ENCODE data around the gene ANAPC2. TPM values are rescaled to one million over a fixed set of nuclear protein-coding genes. Genes with fewer than 3 reads are reported as not detected.

ANAPC2 gene
- total RNA-seq, 1 donor: 32.9 TPM

GRCh38 chr9:137233143-137233980, 45.0 kb upstream of the ANAPC2 start:
- no peak overlapping the region for H2AFZ ChIP-seq (ENCODE audit: low read length)
- DNase-seq (ENCODE audit: insufficient read length, low spot score, missing footprints): no peak
- H3K27ac ChIP-seq (ENCODE audit: low read depth, low read length): no peak overlapping the region
- no peak overlapping the region for H3K4me2 ChIP-seq (ENCODE audit: insufficient read depth, low read length)
- H3K36me3 ChIP-seq (ENCODE audit: insufficient read depth, low read length): no peaks in the 10 kb centered on the region
- peaks cover 12% of the 10 kb centered on the region for H3K79me2 ChIP-seq (ENCODE audit: insufficient read depth, low read length)
- peaks cover 3% of the 10 kb centered on the region for H3K4me1 ChIP-seq (ENCODE audit: insufficient read depth, low read length)
- peaks cover 10% of the 10 kb centered on the region for H4K20me1 ChIP-seq (ENCODE audit: insufficient read depth, low read length)
- H3K4me3 ChIP-seq (ENCODE audit: insufficient read depth, low read length): no peak overlapping the region
- no peaks in the 10 kb centered on the region for H3K27me3 ChIP-seq (ENCODE audit: insufficient read depth, low read length)
- H3K9me3 ChIP-seq (ENCODE audit: low read depth, low read length): no peaks in the 10 kb centered on the region
- TF ChIP-seq CTCF (IDR thresholded peaks at IDR 0.05; ENCODE audit: extremely low read depth, low read depth, low read length): no peak

GRCh38 chr9:137232510-137232909, 44.1 kb upstream of the ANAPC2 start:
- Histone ChIP-seq H3K9me3 (ENCODE audit: low read depth, low read length) (no peaks in the 10 kb centered on the region), H3K4me2 (ENCODE audit: insufficient read depth, low read length) (no peak overlapping the region), H3K27me3 (ENCODE audit: insufficient read depth, low read length) (no peaks in the 10 kb centered on the region), H4K20me1 (ENCODE audit: insufficient read depth, low read length) (peaks cover 10% of the 10 kb centered on the region), H2AFZ (ENCODE audit: low read length) (no peak overlapping the region), H3K27ac (ENCODE audit: low read depth, low read length) (no peak overlapping the region), H3K79me2 (ENCODE audit: insufficient read depth, low read length) (peaks cover 4% of the 10 kb centered on the region), H3K4me3 (ENCODE audit: insufficient read depth, low read length) (no peak overlapping the region), H3K4me1 (ENCODE audit: insufficient read depth, low read length) (peaks cover 3% of the 10 kb centered on the region), H3K36me3 (ENCODE audit: insufficient read depth, low read length) (no peaks in the 10 kb centered on the region)
- TF ChIP-seq CTCF (IDR thresholded peaks at IDR 0.05; ENCODE audit: extremely low read depth, low read depth, low read length): no peak
- no peak for DNase-seq (ENCODE audit: insufficient read length, low spot score, missing footprints)

- Histone ChIP-seq H3K27me3 (ENCODE audit: insufficient read depth, low read length) (no peaks in the 10 kb centered on the region), H3K4me3 (ENCODE audit: insufficient read depth, low read length) (no peak overlapping the region)
- no peak for TF ChIP-seq CTCF (IDR thresholded peaks at IDR 0.05; ENCODE audit: extremely low read depth, low read depth, low read length)
Observed at GRCh38 chr9:137232101-137232500, 43.7 kb upstream of the ANAPC2 start.

GRCh38 chr9:137231372-137232039, 43.1 kb upstream of the ANAPC2 start:
- DNase-seq (ENCODE audit: insufficient read length, low spot score, missing footprints): no peak
- no peak for TF ChIP-seq CTCF (IDR thresholded peaks at IDR 0.05; ENCODE audit: extremely low read depth, low read depth, low read length)

More at GRCh38 chr9:137232101-137232500, 43.7 kb upstream of the ANAPC2 start:
- Histone ChIP-seq H3K79me2 (ENCODE audit: insufficient read depth, low read length) (peaks cover under 1% of the 10 kb centered on the region), H3K27ac (ENCODE audit: low read depth, low read length) (no peak overlapping the region), H3K4me1 (ENCODE audit: insufficient read depth, low read length) (peaks cover 3% of the 10 kb centered on the region), H3K9me3 (ENCODE audit: low read depth, low read length) (no peaks in the 10 kb centered on the region), H3K4me2 (ENCODE audit: insufficient read depth, low read length) (no peak overlapping the region), H2AFZ (ENCODE audit: low read length) (no peak overlapping the region), H3K36me3 (ENCODE audit: insufficient read depth, low read length) (no peaks in the 10 kb centered on the region), H4K20me1 (ENCODE audit: insufficient read depth, low read length) (peaks cover 9% of the 10 kb centered on the region)
- no peak for DNase-seq (ENCODE audit: insufficient read length, low spot score, missing footprints)

More at GRCh38 chr9:137231372-137232039, 43.1 kb upstream of the ANAPC2 start:
- H3K36me3 ChIP-seq (ENCODE audit: insufficient read depth, low read length): no peaks in the 10 kb centered on the region
- H2AFZ ChIP-seq (ENCODE audit: low read length): no peak overlapping the region
- H4K20me1 ChIP-seq (ENCODE audit: insufficient read depth, low read length): peaks cover 6% of the 10 kb centered on the region
- no peaks in the 10 kb centered on the region for H3K79me2 ChIP-seq (ENCODE audit: insufficient read depth, low read length)
- H3K4me2 ChIP-seq (ENCODE audit: insufficient read depth, low read length): no peak overlapping the region
- H3K4me1 ChIP-seq (ENCODE audit: insufficient read depth, low read length): peaks cover under 1% of the 10 kb centered on the region
- H3K9me3 ChIP-seq (ENCODE audit: low read depth, low read length): no peaks in the 10 kb centered on the region
- H3K4me3 ChIP-seq (ENCODE audit: insufficient read depth, low read length): no peak overlapping the region
- H3K27me3 ChIP-seq (ENCODE audit: insufficient read depth, low read length): no peaks in the 10 kb centered on the region
- no peak overlapping the region for H3K27ac ChIP-seq (ENCODE audit: low read depth, low read length)

Measured in osteoblast (primary cell).